IPS-18a (cell line): ENCODE data around the gene SVIP.

Experiments used
- H3K27ac ChIP-seq: one replicate; pipeline ENCODE4 v1.5.1; 2013; ENCODE audit warnings: low read length
- H3K27me3 ChIP-seq: one replicate; pipeline ENCODE4 v1.6.1; 2013; ENCODE audit warnings: mild to moderate bottlenecking, low read length; ENCODE audit not compliant: control insufficient read depth, insufficient read depth
- H3K36me3 ChIP-seq: one replicate; pipeline ENCODE4 v1.6.1; 2013; ENCODE audit warnings: low read depth, low read length; ENCODE audit not compliant: control insufficient read depth
- H3K4me1 ChIP-seq: one replicate; pipeline ENCODE4 v1.6.1; 2013; ENCODE audit warnings: low read depth, low read length; ENCODE audit not compliant: control insufficient read depth
- H3K4me3 ChIP-seq: one replicate; pipeline ENCODE4 v1.5.1; 2013; ENCODE audit warnings: low read length
- H3K9ac ChIP-seq: one replicate; pipeline ENCODE4 v1.6.1; 2013; ENCODE audit warnings: mild to moderate bottlenecking, low read length, moderate library complexity
- H3K9me3 ChIP-seq: one replicate; pipeline ENCODE4 v1.6.1; 2013; ENCODE audit warnings: low read depth, low read length; ENCODE audit not compliant: control insufficient read depth

Gene SVIP

GRCh38 chr11:22829231-22830081 is at the start of gene SVIP:
TSS of gene SVIP (minus strand) at chr11:22829801. CDS start at chr11:22829748, 53 bp downstream.
- H3K9ac ChIP-seq, result peak within 1 kb of the TSS; percentile 61
- H3K27me3 ChIP-seq, result peaks cover 14% of the 10 kb centered on the region
- H3K36me3 ChIP-seq, result no peaks in the 10 kb centered on the region
- H3K9me3 ChIP-seq, result no peaks in the 10 kb centered on the region
- H3K4me3 ChIP-seq, result peak within 1 kb of the TSS; percentile 75
- peaks cover 9% of the 10 kb centered on the region for H3K4me1 ChIP-seq
- no peak within 1 kb of the TSS for H3K27ac ChIP-seq

GRCh38 chr11:22878604-22879003 is 49.0 kb upstream of the SVIP start:
- no peaks in the 10 kb centered on the region for H3K4me1 ChIP-seq
- H3K27ac ChIP-seq, result no peak overlapping the region
- H3K4me3 ChIP-seq, result no peak overlapping the region
- H3K36me3 ChIP-seq, result no peaks in the 10 kb centered on the region
- H3K9ac ChIP-seq, result no peak overlapping the region
- no peaks in the 10 kb centered on the region for H3K27me3 ChIP-seq
- no peaks in the 10 kb centered on the region for H3K9me3 ChIP-seq

GRCh38 chr11:22878039-22878438 is 48.4 kb upstream of the SVIP start:
- Histone ChIP-seq H3K9ac (no peak overlapping the region), H3K36me3 (no peaks in the 10 kb centered on the region), H3K4me3 (no peak overlapping the region), H3K9me3 (no peaks in the 10 kb centered on the region), H3K4me1 (no peaks in the 10 kb centered on the region), H3K27ac (no peak overlapping the region), H3K27me3 (no peaks in the 10 kb centered on the region)

GRCh38 chr11:22875869-22876473 is 46.4 kb upstream of the SVIP start:
- H3K36me3 ChIP-seq, result no peaks in the 10 kb centered on the region
- no peak overlapping the region for H3K4me3 ChIP-seq
- H3K27me3 ChIP-seq, result no peaks in the 10 kb centered on the region
- H3K9ac ChIP-seq, result no peak overlapping the region
- H3K27ac ChIP-seq, result no peak overlapping the region
- H3K9me3 ChIP-seq, result no peaks in the 10 kb centered on the region
- H3K4me1 ChIP-seq, result no peaks in the 10 kb centered on the region

- no peaks in the 10 kb centered on the region for H3K4me1 ChIP-seq
- H3K36me3 ChIP-seq, result no peaks in the 10 kb centered on the region
- no peaks in the 10 kb centered on the region for H3K27me3 ChIP-seq
- no peak overlapping the region for H3K27ac ChIP-seq
- H3K4me3 ChIP-seq, result no peak overlapping the region
- no peaks in the 10 kb centered on the region for H3K9me3 ChIP-seq
- H3K9ac ChIP-seq, result no peak overlapping the region
Measured at GRCh38 chr11:22869325-22869724, 39.7 kb upstream of the SVIP start.

- Histone ChIP-seq H3K9me3 (no peaks in the 10 kb centered on the region), H3K4me1 (peaks cover 4% of the 10 kb centered on the region), H3K4me3 (no peak within 1 kb of the TSS), H3K9ac (no peak within 1 kb of the TSS), H3K36me3 (no peaks in the 10 kb centered on the region), H3K27me3 (no peaks in the 10 kb centered on the region), H3K27ac (no peak within 1 kb of the TSS)
Measured at GRCh38 chr11:22860241-22860640, 30.6 kb upstream of the SVIP start, which contains the start of gene CCDC179. TSS of gene CCDC179 (minus strand) at chr11:22860474. CDS start at chr11:22860421, 53 bp downstream.

GRCh38 chr11:22859756-22860155 is 30.2 kb upstream of the SVIP start:
- Histone ChIP-seq H3K27ac (no peak overlapping the region), H3K4me1 (peaks cover 4% of the 10 kb centered on the region), H3K4me3 (no peak overlapping the region), H3K9me3 (no peaks in the 10 kb centered on the region), H3K27me3 (no peaks in the 10 kb centered on the region), H3K9ac (no peak overlapping the region), H3K36me3 (no peaks in the 10 kb centered on the region)

- no peak overlapping the region for H3K9ac ChIP-seq
- no peak overlapping the region for H3K4me3 ChIP-seq
- H3K36me3 ChIP-seq, result no peaks in the 10 kb centered on the region
- H3K27me3 ChIP-seq, result no peaks in the 10 kb centered on the region
- H3K4me1 ChIP-seq, result no peaks in the 10 kb centered on the region
- no peaks in the 10 kb centered on the region for H3K9me3 ChIP-seq
- no peak overlapping the region for H3K27ac ChIP-seq
Measured at GRCh38 chr11:22851477-22851876, 21.9 kb upstream of the SVIP start.

- Histone ChIP-seq H3K4me3 (no peak overlapping the region), H3K27ac (no peak overlapping the region), H3K27me3 (no peaks in the 10 kb centered on the region), H3K4me1 (no peaks in the 10 kb centered on the region), H3K9ac (no peak overlapping the region), H3K36me3 (no peaks in the 10 kb centered on the region), H3K9me3 (no peaks in the 10 kb centered on the region)
Measured at GRCh38 chr11:22846726-22847125, 17.1 kb upstream of the SVIP start.

- Histone ChIP-seq H3K27ac (no peak overlapping the region), H3K9me3 (no peaks in the 10 kb centered on the region), H3K36me3 (no peaks in the 10 kb centered on the region), H3K9ac (no peak overlapping the region), H3K4me3 (no peak overlapping the region), H3K4me1 (peaks cover 9% of the 10 kb centered on the region), H3K27me3 (peaks cover 14% of the 10 kb centered on the region)
Measured at GRCh38 chr11:22832315-22833015, 2.9 kb upstream of the SVIP start.

GRCh38 chr11:22830082-22830414 is 447 bp upstream of the SVIP start:
- H3K4me1 ChIP-seq, result peaks cover 9% of the 10 kb centered on the region
- no peaks in the 10 kb centered on the region for H3K36me3 ChIP-seq
- H3K9ac ChIP-seq, result no peak overlapping the region
- H3K9me3 ChIP-seq, result no peaks in the 10 kb centered on the region
- peak overlapping the region; percentile 45 for H3K4me3 ChIP-seq
- H3K27me3 ChIP-seq, result peaks cover 14% of the 10 kb centered on the region
- H3K27ac ChIP-seq, result no peak overlapping the region
